Measurements from ENCODE around the gene NDUFAF3.

DNA sequence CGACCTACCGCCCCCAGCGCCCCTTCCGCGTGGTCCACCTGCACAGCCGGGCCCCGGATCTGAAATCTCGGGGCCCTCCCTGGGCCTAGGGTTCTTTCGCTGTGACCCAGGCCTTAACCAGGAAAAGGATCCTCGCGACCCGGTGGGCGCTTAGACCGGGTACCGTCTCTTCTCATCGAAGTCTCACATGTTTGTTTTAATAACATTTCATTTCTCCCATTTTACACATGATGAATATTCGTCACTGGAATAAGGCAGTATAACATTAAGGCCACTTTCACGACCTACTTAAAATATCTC is 3.3 kb upstream of the NDUFAF3 start:
- TF ChIP-seq, protein P1, sequence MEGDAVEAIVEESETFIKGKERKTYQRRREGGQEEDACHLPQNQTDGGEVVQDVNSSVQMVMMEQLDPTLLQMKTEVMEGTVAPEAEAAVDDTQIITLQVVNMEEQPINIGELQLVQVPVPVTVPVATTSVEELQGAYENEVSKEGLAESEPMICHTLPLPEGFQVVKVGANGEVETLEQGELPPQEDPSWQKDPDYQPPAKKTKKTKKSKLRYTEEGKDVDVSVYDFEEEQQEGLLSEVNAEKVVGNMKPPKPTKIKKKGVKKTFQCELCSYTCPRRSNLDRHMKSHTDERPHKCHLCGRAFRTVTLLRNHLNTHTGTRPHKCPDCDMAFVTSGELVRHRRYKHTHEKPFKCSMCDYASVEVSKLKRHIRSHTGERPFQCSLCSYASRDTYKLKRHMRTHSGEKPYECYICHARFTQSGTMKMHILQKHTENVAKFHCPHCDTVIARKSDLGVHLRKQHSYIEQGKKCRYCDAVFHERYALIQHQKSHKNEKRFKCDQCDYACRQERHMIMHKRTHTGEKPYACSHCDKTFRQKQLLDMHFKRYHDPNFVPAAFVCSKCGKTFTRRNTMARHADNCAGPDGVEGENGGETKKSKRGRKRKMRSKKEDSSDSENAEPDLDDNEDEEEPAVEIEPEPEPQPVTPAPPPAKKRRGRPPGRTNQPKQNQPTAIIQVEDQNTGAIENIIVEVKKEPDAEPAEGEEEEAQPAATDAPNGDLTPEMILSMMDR (IDR thresholded peaks at IDR 0.05): no peak
- TF ChIP-seq POLR2AphosphoS5 (IDR thresholded peaks at IDR 0.05; ENCODE audit: insufficient read depth in 1 of 2, low read depth in 1 of 2): peak in 1 of 2 donors; percentile 32
- no peak for TF ChIP-seq POLR2A (IDR thresholded peaks at IDR 0.05)

All from vagina (tissue), 2 donors.